Fibroblast of skin of scalp (primary cell): ENCODE measurements around the gene ARPC4. TPM values are rescaled to one million over a fixed set of nuclear protein-coding genes. Genes with fewer than 3 reads are reported as not detected.

ENCODE experiments used
- DNase-seq: peaks from one replicate; pipeline ENCODE4 v3.0.0-alpha.2; 2013
- polyA plus RNA-seq, 2 experiments: library from polyadenylated mRNA; unstranded; fragments of 120-200 nt; gene quantifications; one replicate each; pipeline ENCODE4 v1.2.1, GENCODE V29; 2013; ENCODE audit not compliant: insufficient read length in 2 of 2

ARPC4 gene
- 223 TPM for polyA plus RNA-seq (2013, experiment 1 of 2; ENCODE audit: insufficient read length)
- 211 TPM for polyA plus RNA-seq (2013, experiment 2 of 2; ENCODE audit: insufficient read length)

DNA sequence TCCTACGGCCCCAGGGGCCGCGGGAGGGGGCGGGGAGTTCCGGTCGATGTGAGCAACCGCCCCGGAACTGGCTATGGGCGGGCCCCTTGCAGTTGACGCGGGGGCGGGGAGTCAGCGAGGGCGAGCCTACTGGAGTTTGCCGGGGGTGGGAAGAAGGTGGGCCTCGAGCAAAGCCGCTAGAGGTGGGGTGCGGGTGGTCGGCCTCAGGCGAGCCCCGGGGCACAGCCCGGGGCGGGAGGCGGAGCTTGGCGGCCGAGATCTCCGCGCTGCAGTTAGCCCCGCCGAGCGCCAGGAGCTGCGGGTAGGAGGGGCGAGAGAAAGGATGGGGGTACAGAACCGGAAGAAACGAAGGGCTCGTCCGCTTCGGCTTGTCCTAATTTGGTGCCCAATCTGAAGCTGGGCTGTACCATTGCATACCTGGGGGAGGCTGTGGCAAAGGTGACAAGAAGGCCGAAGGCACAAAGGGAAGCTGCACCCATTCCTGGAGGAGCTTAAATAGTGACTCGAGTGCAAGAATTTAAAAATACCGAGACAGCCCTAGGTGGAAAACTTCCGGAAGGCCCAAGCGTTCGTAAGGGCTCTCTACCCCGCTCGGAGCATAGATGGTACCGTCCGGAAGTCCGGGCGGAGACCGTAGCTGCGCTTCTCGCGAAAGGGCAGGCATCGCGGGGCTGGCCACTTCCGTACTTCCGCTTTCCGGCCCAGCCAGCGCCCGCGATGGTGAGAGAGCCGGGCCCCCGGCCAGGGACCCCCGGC, at the start of gene ARPC4, which contains the start of gene TADA3:
Gene ARPC4, plus strand, starts transcription at position 678 of the 756 bp plus-strand sequence. Its CDS starts 40 bp downstream, at position 718.
Gene TADA3, minus strand, starts transcription at position 69 of the 756 bp plus-strand sequence. CDS start 1,007 bp downstream, outside the sequence.
- peak; percentile 98 for DNase-seq

DNA sequence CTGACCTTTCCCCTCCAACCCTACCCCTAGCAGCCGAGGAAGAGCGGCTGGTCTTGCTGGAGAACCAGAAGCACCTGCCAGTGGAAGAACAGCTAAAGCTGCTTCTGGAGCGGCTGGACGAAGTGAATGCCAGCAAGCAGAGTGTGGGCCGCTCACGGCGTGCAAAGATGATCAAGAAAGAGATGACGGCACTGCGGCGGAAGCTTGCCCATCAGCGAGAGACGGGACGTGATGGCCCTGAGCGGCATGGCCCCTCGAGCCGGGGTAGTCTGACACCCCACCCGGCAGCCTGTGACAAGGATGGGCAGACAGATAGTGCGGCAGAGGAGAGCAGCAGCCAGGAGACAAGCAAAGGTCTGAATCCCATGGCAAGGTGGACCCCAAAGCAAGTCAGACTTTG, 49.3 kb upstream of the ARPC4 start:
- DNase-seq = no peak

DNA sequence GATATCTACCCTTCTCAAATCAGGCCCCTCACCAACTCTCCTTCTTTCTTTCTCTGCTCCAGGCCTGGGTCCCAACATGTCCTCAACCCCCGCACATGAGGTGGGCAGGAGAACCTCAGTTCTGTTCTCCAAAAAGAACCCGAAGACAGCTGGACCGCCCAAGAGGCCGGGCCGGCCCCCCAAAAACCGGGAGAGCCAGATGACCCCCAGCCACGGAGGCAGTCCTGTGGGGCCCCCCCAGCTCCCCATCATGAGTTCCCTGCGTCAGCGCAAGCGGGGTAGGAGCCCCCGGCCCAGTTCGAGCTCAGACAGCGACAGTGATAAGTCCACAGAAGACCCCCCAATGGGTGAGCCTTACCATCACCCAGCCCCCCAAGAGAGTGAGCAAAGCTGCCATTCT, 48.7 kb upstream of the ARPC4 start:
- no peak for DNase-seq

DNA sequence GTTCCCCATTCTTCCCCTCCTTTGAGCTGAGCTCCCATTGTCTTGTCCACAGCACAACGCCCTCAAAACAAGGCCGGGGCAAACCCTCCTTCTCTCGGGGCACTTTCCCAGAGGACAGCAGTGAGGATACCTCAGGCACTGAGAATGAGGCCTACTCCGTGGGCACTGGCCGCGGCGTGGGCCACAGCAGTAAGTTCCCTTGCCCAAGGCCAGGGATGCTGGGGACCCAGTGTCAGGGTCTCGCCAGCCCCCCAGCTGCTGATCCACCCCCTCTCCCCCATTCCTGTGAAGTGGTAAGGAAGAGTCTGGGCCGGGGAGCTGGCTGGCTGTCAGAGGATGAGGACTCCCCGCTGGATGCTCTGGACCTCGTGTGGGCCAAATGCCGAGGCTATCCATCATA, 47.4 kb upstream of the ARPC4 start:
- no peak for DNase-seq

DNA sequence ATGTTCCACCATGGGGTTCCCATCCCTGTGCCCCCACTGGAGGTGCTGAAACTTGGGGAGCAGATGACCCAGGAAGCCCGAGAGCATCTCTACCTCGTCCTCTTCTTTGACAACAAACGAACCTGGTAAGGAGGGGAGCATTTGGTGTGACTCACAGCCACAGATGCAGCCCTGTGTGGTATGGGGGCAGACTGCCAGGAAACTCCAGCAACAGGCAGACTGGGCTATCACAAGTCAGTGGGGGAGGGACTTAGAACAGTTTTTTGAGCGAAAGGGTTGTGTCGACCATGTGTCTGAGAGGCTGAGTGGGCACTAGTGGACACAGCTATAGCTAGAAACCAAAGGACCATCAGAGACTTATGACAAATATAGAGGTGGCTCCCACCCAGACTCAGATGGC, 46.6 kb upstream of the ARPC4 start:
- DNase-seq = peak; percentile 71

DNA sequence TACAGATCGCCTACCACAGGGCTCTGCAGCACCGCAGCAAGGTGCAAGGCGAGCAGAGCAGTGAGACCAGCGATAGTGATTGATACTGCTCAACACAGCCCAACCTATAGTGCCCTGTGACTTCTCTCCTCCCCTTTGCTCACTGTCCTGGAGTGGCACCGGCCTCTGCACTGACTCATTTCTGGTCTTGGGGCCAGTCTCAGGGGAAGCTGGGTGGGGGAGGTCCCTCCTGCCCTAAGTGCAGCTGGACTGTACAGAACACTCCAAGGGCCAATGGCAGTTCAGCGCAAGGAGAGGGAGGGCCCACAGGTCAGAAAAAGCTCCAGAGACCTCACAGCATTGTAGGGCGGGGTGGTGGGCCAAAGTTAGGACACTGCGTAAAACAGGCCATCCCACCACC, 45.6 kb upstream of the ARPC4 start:
- no peak for DNase-seq

DNA sequence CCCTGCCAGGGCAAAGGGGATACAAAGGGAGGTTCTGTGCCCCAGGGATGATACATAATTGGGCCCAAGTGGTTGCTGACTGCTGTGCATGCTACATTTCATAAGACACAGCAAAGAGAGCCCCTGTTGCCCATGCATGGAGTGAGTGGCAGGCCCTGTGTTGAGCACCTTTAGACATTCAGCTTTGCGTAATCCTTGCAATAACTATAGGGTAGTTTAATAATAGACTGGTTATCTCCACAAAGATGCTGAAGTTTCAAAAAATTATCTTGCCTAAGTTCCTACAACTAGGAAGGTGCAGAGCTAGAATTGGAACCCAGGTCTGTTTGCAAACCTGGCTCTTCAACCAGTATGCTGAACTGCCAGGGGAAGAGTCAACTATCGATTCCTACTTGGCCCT, 44.9 kb upstream of the ARPC4 start:
- no peak for DNase-seq

DNA sequence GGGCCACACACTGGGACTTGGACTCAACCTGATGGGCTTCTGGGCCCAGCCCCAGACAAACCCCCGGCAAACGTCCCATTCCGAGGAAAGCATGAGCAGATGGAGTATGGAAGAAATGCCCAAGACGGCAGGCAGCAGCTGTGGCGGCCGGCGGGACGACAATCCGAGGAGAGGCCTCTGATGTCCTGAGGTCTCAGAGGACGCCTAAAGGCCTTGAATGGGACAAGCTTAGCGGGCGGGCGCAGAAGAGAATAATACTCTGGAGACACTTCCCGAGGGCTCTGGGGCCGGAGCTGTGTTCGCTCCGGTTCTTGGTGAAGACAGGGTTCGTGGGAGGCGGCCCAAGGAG, 43.6 kb upstream of the ARPC4 start:
- no peak for DNase-seq

DNA sequence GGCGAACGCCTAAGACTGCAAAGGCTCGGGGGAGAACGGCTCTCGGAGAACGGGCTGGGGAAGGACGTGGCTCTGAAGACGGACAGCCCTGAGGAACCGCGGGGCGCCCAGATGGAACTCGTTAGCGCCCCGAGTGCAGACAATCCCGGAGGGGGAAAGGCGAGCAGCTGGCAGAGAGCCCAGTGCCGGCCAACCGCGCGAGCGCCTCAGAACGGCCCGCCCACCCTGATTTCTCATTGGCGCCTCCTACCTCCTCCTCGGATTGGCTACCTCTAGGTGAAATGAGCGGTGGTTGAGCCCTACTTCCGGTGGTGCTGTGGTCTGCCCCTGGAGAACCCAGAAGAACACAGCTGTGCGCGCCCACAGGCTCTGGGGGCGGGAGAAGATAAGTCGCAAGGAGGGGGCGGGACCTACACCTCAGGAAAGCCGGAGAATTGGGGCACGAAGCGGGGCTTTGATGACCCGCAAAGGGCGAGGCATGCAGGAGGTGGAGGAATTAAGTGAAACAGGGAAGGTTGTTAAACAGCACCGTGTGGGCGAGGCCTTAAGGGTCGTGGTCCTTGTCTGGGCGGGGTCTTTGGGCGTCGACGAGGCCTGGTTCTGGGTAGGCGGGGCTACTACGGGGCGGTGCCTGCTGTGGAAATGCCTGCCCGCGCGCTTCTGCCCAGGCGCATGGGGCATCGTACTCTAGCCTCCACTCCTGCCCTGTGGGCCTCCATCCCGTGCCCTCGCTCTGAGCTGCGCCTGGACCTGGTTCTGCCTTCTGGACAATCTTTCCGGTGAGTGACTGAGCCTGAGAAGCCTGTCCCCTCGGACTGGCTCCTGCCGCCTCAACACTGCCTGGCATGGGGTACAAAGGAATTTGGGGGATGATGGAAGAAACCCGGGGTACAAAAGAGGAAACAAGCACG, 43.0 kb upstream of the ARPC4 start, which contains the start of gene OGG1:
Gene OGG1, plus strand, starts transcription at position 308 of the 911 bp plus-strand sequence. Its CDS starts 335 bp downstream, at position 643.
- DNase-seq = peak; percentile 99

DNA sequence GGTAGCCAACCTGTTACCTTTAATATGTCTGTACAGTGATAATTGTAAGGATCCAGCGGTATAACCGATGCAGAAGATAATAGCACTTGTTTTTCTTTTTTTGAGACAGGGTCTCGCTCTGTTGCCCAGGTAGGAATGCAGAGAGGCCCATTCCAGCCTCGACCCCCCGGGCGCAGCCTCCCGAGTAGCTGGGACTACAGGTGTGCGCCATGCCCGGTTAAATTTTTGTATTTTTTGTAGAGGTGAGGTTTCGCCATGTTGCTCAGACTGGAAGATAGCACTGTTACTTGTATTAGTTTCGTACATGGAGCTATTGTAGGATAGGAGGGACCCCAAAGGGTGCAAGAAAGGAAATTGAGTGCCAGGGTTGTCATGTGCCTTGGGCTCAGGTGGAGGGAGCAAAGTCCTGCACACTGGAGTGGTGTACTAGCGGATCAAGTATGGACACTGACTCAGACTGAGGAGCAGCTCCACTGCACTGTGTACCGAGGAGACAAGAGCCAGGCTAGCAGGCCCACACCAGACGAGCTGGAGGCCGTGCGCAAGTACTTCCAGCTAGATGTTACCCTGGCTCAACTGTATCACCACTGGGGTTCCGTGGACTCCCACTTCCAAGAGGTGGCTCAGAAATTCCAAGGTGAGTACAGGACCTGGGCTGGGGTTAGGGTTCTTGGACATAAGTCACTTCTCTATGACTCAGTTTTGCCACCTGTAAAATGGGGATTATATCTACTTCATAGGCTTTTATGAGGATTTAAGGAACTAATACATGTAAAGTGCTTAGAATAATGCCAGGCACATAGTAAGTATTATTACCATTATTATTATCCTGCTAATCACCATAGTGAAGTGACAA, 42.1 kb upstream of the ARPC4 start:
- no peak for DNase-seq

DNA sequence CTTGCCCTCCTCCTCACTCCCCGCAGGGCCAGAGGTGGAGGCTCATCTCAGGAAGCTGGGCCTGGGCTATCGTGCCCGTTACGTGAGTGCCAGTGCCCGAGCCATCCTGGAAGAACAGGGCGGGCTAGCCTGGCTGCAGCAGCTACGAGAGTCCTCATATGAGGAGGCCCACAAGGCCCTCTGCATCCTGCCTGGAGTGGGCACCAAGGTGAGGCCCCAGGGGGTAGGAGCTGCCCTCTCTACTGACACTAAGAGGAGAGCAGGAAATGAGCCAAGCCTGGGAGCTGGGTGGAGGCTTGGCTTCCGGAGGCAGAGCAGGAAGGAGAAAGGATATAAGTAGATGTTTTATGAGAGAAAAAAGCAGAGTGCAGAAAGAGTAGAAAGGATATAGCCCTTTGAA, 38.2 kb upstream of the ARPC4 start:
- DNase-seq = no peak

DNA sequence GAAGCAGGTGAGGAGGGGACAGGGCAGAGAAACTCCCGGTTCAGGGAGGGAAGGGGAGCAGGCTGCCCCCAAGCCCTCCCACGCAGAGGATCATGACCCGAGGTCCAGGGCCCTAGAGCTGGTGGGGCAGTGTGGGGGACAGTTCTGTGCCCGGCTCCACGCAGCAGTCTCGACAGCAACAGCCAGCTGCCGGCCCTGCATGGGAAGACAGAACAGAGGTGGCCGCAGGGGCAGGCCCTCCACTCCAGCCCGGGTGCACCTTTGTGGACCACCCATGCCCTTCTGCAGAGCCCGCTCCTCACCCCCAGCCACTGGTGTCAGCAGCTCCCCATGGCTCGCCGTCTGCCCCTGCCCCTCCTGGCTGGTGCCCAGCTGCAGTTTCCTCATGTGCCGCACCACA, 35.5 kb upstream of the ARPC4 start:
- DNase-seq = no peak

DNA sequence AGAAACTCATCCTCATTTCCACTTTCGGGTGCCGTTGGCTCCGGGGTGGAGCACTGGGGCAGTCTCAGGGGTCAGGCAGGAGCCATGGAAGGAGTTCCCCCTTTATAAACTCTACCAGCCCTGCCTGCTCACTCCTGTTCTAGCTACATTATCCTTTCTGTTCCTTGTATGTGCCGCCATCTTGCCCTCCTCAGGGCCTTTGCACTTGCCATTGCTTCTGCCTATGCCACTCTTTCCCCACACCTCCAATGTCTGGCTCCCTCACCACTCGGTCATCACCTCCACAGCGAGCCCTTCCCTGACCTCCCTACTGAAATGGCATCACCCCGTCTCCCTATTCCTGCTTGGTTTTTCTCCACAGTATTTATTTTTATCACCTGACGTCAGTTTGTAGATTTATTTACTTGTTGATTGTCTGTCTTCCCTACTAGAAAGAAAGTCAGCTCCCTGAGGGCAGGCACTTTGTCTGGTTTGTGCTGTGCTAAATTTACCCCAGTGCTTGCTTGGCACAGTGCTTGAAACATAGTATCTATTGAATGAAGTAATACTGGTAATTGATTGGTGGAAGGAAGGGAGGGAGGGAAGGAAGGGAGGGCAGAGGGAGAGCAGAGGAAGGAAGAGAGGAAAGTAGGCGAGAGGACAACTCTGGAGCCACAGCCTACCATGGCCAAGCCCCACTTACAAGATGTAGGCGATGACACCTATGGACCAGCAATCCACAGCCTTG, 31.9 kb upstream of the ARPC4 start:
- no peak for DNase-seq

DNA sequence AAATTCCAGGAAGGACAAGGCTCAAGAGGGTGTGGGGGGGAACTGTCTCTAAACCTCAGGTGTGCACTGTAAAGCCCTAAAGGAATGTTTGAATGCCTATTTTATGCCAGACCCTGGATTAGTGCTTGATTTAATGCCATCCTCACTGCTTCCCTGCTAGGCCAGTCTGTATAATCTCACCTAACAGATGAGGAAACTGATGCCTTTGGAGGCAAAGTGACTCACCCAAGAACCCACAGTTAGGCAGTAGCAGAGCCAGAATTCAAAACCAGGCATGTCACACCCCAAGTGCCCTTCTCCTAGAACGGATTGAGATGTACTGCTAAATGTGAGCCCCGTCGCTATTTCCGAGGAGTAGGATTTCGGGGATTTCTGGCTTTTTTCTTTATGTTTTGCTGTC, 31.0 kb upstream of the ARPC4 start:
- DNase-seq = no peak

DNA sequence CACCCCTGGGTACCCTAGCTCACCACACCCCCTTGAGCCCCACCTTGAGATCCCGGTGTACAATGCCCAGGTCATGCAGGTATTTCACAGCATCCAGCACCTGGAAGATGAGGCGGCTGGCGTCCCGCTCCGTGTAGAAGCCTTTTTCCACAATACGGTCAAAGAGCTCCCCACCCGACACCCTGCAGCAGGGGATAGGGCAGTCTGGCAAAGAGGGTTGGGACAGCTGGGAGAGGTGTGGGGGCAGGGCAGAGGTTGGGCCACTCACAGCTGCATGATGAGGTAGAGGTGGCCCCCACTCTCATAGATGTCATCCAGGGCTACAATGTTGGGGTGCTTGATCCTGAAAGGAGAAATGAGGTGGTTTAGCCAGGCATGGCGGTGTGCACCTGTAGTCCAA, 30.0 kb upstream of the ARPC4 start:
- no peak for DNase-seq

DNA sequence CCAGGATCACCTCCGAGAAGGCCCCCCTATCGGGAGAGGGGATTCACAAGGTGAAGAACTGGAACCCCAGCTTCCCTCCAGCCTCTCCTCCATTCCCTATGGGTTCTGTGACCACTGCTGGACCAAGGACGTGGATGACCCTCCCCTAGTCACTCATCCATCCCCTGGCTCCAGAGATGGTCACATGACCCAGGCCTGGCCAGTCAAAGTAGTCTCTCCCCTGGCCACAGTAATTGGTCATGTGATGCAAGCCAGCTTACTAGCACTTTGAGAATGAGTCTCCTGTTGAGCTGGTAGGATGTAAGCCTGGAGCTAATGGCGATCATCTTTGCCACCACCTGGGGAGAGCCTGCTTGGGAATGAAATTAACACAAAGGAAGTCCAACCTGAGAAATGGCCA, 27.0 kb upstream of the ARPC4 start:
- no peak for DNase-seq

DNA sequence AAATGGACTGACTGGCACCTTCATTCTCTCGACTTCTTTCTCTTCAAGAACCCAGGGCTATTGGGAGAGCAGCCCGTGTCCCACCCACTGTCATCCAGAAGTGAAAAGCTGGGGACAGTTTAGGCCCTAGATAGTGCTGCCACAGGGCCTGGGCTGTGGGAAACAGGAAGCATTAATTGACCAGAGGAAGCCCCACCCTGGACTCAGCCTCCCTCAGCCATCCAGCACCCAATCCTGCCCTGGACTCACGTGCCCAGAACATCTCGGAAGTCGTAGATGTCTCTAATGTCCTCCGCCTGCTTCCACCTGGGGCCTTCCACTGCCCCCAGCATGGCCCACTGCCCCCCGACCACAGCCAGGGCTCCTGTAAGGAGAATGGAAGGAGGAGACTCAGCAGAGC, 25.5 kb upstream of the ARPC4 start:
- DNase-seq = no peak

DNA sequence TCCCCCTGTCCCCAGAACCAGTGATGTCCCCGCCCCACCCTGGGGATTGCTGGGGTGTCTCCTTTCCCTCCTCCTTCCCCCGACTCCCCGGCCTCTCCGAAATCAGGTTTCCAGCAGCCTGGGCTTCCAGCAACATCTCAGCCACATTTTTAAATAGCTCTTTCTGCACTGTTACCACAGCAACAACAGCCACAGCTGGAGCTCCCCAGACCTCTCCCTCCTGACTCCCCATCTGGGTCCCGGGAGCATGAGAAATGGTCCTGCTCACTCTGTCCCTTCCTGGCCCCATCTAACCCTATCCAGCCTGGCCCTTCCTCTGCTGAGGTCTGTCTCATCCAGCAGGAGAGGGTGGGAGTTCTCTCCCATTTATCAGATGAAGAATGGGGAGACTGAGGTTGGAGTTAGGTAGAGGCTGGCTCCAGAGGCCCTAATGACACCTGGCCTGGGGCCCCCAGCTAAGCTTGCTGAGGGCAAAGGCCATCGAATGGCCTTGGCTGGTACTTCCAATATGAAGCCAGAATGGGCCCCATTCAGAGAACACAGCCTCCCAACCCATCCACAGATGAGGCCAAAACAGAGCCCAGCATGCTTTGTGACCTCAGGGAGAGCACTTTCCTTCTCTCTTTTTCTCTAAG, 24.6 kb upstream of the ARPC4 start:
- no peak for DNase-seq

DNA sequence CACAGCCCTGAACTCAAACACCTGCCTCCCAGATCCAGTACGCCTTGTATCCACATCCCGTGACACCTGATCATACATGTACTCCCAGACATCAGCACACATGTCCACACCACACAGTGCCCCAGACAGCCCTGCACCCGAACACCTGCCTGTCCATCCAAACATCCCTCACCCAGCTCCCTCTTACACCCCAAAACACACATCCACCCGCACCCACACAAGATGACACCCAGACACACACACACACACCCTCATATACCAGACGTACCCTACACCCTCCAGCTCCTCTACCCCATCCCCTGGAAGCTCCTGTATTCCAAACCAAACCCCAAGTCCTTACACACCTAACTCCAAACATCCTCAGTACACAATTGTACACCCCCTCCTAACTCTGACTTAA, 23.9 kb upstream of the ARPC4 start:
- no peak for DNase-seq

DNA sequence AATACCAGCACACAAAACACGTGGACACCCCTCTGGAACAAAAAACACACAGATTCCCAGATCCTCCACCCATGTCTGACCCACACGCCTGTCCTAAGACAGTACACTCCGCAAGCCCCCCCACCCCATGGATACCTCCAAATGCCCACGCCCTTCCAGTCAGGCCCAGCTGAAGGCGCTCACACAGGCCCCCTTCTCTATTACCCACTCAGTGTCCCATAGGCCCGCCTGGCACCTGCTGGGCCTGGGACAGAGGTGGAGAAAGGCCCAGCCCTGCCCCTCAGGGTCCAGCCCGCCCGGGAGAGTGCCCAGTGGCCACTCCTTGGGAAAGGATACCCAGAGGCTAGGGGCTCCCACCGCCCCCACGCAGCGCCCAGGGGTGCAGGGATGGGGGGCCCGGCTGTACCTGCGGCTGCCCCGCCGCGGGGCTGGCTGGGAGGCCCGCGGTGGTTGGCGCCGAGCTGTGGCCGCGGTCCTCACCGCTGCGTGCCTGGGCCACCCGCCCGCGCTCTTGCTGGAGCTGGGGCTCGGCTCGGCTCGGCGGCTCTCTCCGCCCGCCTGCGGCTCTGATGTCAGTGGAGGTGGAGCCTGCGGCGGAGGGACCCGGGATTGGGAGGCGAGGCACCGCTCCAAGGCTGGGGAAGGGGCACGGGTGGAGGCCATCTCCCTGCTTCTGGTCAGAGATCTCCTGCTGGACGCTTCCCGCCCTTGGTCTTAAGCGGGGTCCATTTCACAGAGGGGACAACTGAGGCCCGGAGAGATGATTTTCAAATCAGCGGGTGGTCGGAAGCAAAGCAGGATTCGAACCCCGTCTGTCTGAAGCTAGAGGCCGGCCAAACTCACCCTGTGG, 23.2 kb upstream of the ARPC4 start, which contains the start of gene CAMK1:
Gene CAMK1, minus strand, starts transcription at position 522 of the 850 bp plus-strand sequence. CDS start 2,198 bp downstream, outside the sequence.
- DNase-seq = peak; percentile 74
